Neural progenitor cell (in vitro differentiated cells): ENCODE results near the gene LAGE3. TPM values are rescaled to one million over a fixed set of nuclear protein-coding genes. Genes with fewer than 3 reads are reported as not detected.
A peak's percentile ranks its signal among the peaks of the same experiment; 100 is the strongest.

ENCODE experiments used
- DNase-seq: peaks from one replicate; pipeline ENCODE4 v3.0.0-alpha.2; 2016; ENCODE audit warnings: low spot score
- H2AFZ ChIP-seq: fragments of 200-600 bp; sonication (generic); replicated peaks from 2 replicates; pipeline ENCODE4 v1.6.1; 2016; ENCODE audit warnings: antibody characterized with exemption
- H3F3A ChIP-seq: fragments of 200-600 bp; sonication (generic); 2 replicates; pipeline ENCODE4 v1.6.1; 2016; ENCODE audit warnings: antibody characterized with exemption, low read depth
- H3K27ac ChIP-seq: fragments of 200-600 bp; sonication (generic); 2 replicates; pipeline ENCODE4 v1.5.1; 2016; ENCODE audit warnings: mild to moderate bottlenecking
- H3K27me3 ChIP-seq: fragments of 200-600 bp; sonication (generic); 2 replicates; pipeline ENCODE4 v1.6.1; 2016; ENCODE audit warnings: mild to moderate bottlenecking, moderate library complexity
- H3K36me3 ChIP-seq: fragments of 200-600 bp; sonication (generic); 2 replicates; pipeline ENCODE4 v1.5.1; 2016
- H3K4me1 ChIP-seq: fragments of 200-600 bp; sonication (generic); 2 replicates; pipeline ENCODE4 v1.6.1; 2016; ENCODE audit warnings: mixed run types
- H3K4me2 ChIP-seq: fragments of 200-600 bp; sonication (generic); 2 replicates; pipeline ENCODE4 v1.6.1; 2016
- H3K4me3 ChIP-seq: fragments of 200-600 bp; sonication (generic); 2 replicates; pipeline ENCODE4 v1.5.1; 2016
- H3K79me2 ChIP-seq: fragments of 200-600 bp; sonication (generic); 2 replicates; pipeline ENCODE4 v1.6.1; 2016; ENCODE audit warnings: low read depth
- H3K9ac ChIP-seq: fragments of 200-600 bp; sonication (generic); 2 replicates; pipeline ENCODE4 v1.6.1; 2016
- H3K9me3 ChIP-seq: fragments of 200-600 bp; sonication (generic); 2 replicates; pipeline ENCODE4 v1.5.1; 2016; ENCODE audit warnings: low read depth
- H4K20me1 ChIP-seq: fragments of 200-600 bp; sonication (generic); 2 replicates; pipeline ENCODE4 v1.6.1; 2016; ENCODE audit warnings: low read depth
- H3K27ac Mint-ChIP-seq: 3 replicates; pipeline ENCODE4 v1.8.0; 2021; ENCODE audit warnings: mixed read lengths
- H3K27me3 Mint-ChIP-seq: 2 replicates; pipeline ENCODE4 v1.8.0; 2022; ENCODE audit warnings: low read depth, mild to moderate bottlenecking, inconsistent platforms, moderate library complexity, mixed read lengths; ENCODE audit not compliant: insufficient read depth
- H3K36me3 Mint-ChIP-seq: 3 replicates; pipeline ENCODE4 v1.8.0; 2021; ENCODE audit warnings: mixed read lengths
- H3K4me1 Mint-ChIP-seq: 3 replicates; pipeline ENCODE4 v1.8.0; 2021; ENCODE audit warnings: mixed read lengths
- H3K4me3 Mint-ChIP-seq: 3 replicates; pipeline ENCODE4 v1.8.0; 2021; ENCODE audit warnings: mild to moderate bottlenecking, moderate library complexity, mixed read lengths
- H3K9me3 Mint-ChIP-seq: 3 replicates; pipeline ENCODE4 v1.8.0; 2020; ENCODE audit warnings: mixed read lengths
- CTCF ChIP-seq: fragments of 200-600 bp; sonication (generic); IDR thresholded peaks from 2 replicates; pipeline ENCODE4 v1.5.1; 2017; ENCODE audit warnings: antibody characterized with exemption, mild to moderate bottlenecking
- EZH2 ChIP-seq: fragments of 200-600 bp; sonication (generic); IDR thresholded peaks from 2 replicates; pipeline ENCODE4 v1.6.1; 2017; ENCODE audit warnings: antibody characterized with exemption, mild to moderate bottlenecking, moderate library complexity
- EZH2phosphoT487 ChIP-seq: fragments of 200-600 bp; sonication (generic); IDR thresholded peaks from 2 replicates; pipeline ENCODE4 v1.6.1; 2017; ENCODE audit warnings: antibody characterized with exemption
- microRNA-seq: library from miRNA; unstranded; fragments of <30 nt; microRNA quantifications from one replicate; pipeline ENCODE4, GENCODE V29; 2016
- small RNA-seq: library from RNA; depleted of rRNA; stranded (forward); fragments of <200 nt; gene quantifications from one replicate; pipeline ENCODE3, GENCODE V24; 2015
- total RNA-seq: library from RNA; depleted of rRNA; stranded (reverse); fragments of >200 nt; gene quantifications from 2 replicates; pipeline ENCODE4 v1.2.3, GENCODE V29; 2015; ENCODE audit warnings: low replicate concordance

LAGE3 gene
- total RNA-seq, 1 donor from 2014 or later: 7.6 TPM

- H3F3A ChIP-seq: peaks cover 7% of the 10 kb centered on the region
- Mint-ChIP-seq H3K9me3 (peaks cover 26% of the 10 kb centered on the region), H3K4me1 (peaks cover 17% of the 10 kb centered on the region), H3K36me3 (peaks cover 6% of the 10 kb centered on the region), H3K27me3 (peaks cover 9% of the 10 kb centered on the region), H3K27ac (no peak within 1 kb of the TSS), H3K4me3 (peak within 1 kb of the TSS; percentile 84)
- peak within 1 kb of the TSS; percentile 65 for H3K4me3 ChIP-seq
- H4K20me1 ChIP-seq: no peaks in the 10 kb centered on the region
- peak within 1 kb of the TSS; percentile 31 for H3K9ac ChIP-seq
- DNase-seq: peak; percentile 93
- no peaks in the 10 kb centered on the region for H3K36me3 ChIP-seq
- H3K27me3 ChIP-seq: no peaks in the 10 kb centered on the region
- peaks cover 16% of the 10 kb centered on the region for H3K79me2 ChIP-seq
- H3K27ac ChIP-seq: no peak within 1 kb of the TSS
- no peak within 1 kb of the TSS for H2AFZ ChIP-seq
- TF ChIP-seq EZH2 (no peak), EZH2phosphoT487 (no peak), CTCF (no peak)
- peak within 1 kb of the TSS; percentile 79 for H3K4me2 ChIP-seq
- H3K9me3 ChIP-seq: no peaks in the 10 kb centered on the region
- H3K4me1 ChIP-seq: no peaks in the 10 kb centered on the region
These were observed 50.6 kb downstream of the LAGE3 start, which contains the start of gene ATP6AP1 for GRCh38 chrX:154428176-154429171. Gene ATP6AP1, plus strand, starts transcription at chrX:154428677. Its CDS starts 16 bp downstream, at chrX:154428693.

Small RNA genes lying within 50 kb of the gene (microRNA-seq; reads per million reads assigned to microRNA genes)
- not detected for gene MIR6858

Small RNA genes lying within 50 kb of the gene (small RNA-seq; reads per million reads assigned to genes)
- gene MIR6858 (not detected), gene RN7SL697P (not detected)

Other genes with a start within 250 kb of the LAGE3 start
- gene OPN1MW3, start 221.7 kb downstream of the LAGE3 start, total RNA-seq: not detected in 2 replicates
- gene TEX28, start 184.2 kb downstream of the LAGE3 start, total RNA-seq: not detected in 2 replicates
- 0.22 TPM in 1 of 2 replicates, not detected in the other for gene TKTL1, start 183.5 kb downstream of the LAGE3 start, total RNA-seq
- 189 and 559 TPM in 2 replicates for gene FLNA, start 104.6 kb downstream of the LAGE3 start, total RNA-seq
- gene EMD, start 100.0 kb downstream of the LAGE3 start, total RNA-seq: 18.3 and 62.0 TPM in 2 replicates
- gene RPL10, start 80.9 kb downstream of the LAGE3 start, total RNA-seq: 4,507 and 7,403 TPM in 2 replicates
- 14.2 and 27.2 TPM in 2 replicates for gene DNASE1L1, start 70.0 kb downstream of the LAGE3 start, total RNA-seq
- 19.8 and 46.5 TPM in 2 replicates for gene TAFAZZIN, start 67.7 kb downstream of the LAGE3 start, total RNA-seq
- 22.6 and 47.4 TPM in 2 replicates for gene ATP6AP1, start 50.6 kb downstream of the LAGE3 start, total RNA-seq
- 119 and 244 TPM in 2 replicates for gene GDI1, start 42.1 kb downstream of the LAGE3 start, total RNA-seq
- 30.4 and 36.3 TPM in 2 replicates for gene FAM50A, start 35.1 kb downstream of the LAGE3 start, total RNA-seq
- gene PLXNA3, start 21.0 kb downstream of the LAGE3 start, total RNA-seq: 4.3 and 9.6 TPM in 2 replicates
- gene UBL4A, start 7.3 kb upstream of the LAGE3 start, total RNA-seq: 12.1 and 31.1 TPM in 2 replicates
- 3.5 and 5.7 TPM in 2 replicates for gene SLC10A3, start 11.3 kb upstream of the LAGE3 start, total RNA-seq
- 4.5 and 16.8 TPM in 2 replicates for gene FAM3A, start 37.0 kb upstream of the LAGE3 start, total RNA-seq
- gene G6PD, start 67.6 kb upstream of the LAGE3 start, total RNA-seq: 21.6 and 44.6 TPM in 2 replicates
- gene IKBKG, start 68.3 kb upstream of the LAGE3 start, total RNA-seq: 11.7 and 13.2 TPM in 2 replicates
- gene CTAG1A, start 105.9 kb upstream of the LAGE3 start, total RNA-seq: not detected in 2 replicates
- not detected in 2 replicates for gene CTAG1B, start 140.0 kb upstream of the LAGE3 start, total RNA-seq
- not detected in 2 replicates for gene CTAG2, start 174.3 kb upstream of the LAGE3 start, total RNA-seq